Measurements from ENCODE around the gene VPS16. TPM values are rescaled to one million over a fixed set of nuclear protein-coding genes. Genes with fewer than 3 reads are reported as not detected.
A peak's percentile ranks its signal among the peaks of the same experiment; 100 is the strongest.

Gene VPS16
- polyA plus RNA-seq, 2 of the 4 experiments (the other 2 are of a cell fraction), result 33.0 to 37.5 TPM

DNA sequence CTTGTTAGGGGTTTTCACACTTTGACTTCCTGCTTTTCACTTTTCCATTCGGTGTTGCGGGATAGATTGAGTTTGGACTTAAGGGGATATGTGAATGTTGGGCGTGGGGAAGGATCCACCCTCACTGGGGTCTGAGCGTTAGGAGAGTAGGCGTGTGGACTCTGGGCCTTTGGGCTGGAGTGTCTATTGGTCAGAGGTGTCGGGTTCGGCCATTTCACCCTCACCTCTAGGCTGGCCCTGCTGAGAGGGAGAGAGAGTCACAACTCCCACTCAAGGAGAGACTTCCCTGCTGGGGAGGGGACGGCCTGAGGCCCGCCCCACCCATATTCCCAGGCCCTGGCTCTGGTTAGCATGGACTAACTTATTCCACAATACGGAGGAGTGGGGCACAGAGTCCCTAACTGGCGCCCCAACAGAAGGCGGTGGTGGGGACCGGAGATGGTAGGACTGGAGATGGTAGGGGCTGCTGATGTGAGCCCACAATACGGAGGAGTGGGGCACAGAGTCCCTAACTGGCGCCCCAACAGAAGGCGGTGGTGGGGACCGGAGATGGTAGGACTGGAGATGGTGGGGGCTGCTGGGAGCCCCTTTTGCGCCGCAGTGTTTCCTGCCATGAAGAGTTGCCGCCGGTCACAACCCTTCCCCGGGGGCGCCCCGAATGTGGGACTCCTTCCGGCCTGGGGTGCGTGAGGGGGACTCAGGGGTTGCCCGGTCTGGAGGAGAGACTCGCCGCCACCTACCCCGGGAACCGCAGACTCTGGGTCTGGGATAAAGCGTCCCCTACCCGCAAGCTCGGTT lies 31.3 kb downstream of the VPS16 start:
- ChIA-PET POLR2A (interaction anchor here (1.0 to 1.1 kb wide), 2 partner anchors 8 to 35 kb away, joined by 3 to 4 read pairs; no protein-coding TSS in a partner anchor), CTCF (interaction anchor here (0.7 to 2.4 kb wide), 12 partner anchors 16 to 208 kb away, joined by 3 to 9 read pairs (median 5); no protein-coding TSS in a partner anchor)
- 86% methylated on average over 30 of the region's 34 CpGs for WGBS (ENCODE audit: missing lambda C conversion rate)
- TF ChIP-seq HEYL (CRISPR knock-in tag; IDR thresholded peaks at IDR 0.05), result no peak
- no peak for TF ChIP-seq POLR2A (IDR thresholded peaks at IDR 0.05; ENCODE audit: low read length)
- TF ChIP-seq RNF2 (IDR thresholded peaks at IDR 0.05; ENCODE audit: borderline replicate concordance, low read depth), result no peak
- TF ChIP-seq POLR2AphosphoS2 (conservative IDR thresholded peaks at IDR 0.05; ENCODE audit: low read length), result no peak
- no peak for FAIRE-seq
- Histone ChIP-seq H3K4me2 (peak overlapping the region; percentile 94), H3K9me3 (no peaks in the 10 kb centered on the region), H3K27ac (peak overlapping the region; percentile 90 to 98; a peak in 5 of 6 replicates), H3K4me1 (peaks cover 33% of the 10 kb centered on the region), H3K4me3 (peak overlapping the region; percentile 87)
- no peak for DNase-seq (ENCODE audit: low read depth in 1 of 2, low spot score in 1 of 2)
- ATAC-seq, result peak in 1 of 2 experiments; percentile 8; a peak in 3 of 6 replicates

DNA sequence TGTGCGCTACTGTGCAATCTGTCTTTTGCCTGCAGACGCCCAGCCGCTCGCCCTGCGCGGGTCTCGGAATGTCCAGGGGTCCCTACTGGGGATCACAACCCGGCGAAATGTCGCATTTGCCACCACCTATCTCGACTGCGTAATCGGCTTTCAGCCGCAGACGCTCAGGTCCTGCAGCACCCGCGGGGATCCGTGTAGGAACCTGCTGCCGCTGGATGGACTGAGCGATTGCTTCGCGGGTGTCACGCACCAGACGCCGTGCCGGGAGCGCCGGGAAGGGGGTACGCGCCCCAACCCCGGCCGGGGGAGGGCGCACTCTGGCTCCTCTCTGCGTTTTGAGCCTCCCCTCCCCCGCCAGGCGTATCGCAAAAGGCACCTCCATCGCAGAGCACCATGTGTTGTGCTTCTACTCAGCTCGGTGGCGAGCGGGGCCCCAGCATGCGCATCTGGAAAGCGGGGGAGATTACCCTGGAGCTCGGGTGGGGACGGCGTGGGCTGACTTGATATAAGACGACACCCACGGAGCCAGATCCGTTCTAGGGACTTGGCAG lies 32.0 kb downstream of the VPS16 start:
- peak overlapping the region; percentile 87 for H3K4me3 ChIP-seq
- H3K4me2 ChIP-seq, result peak overlapping the region; percentile 94
- peaks cover 33% of the 10 kb centered on the region for H3K4me1 ChIP-seq
- CTCF ChIA-PET, result interaction anchor here (0.6 to 1.8 kb wide), 16 partner anchors 10 to 207 kb away, joined by 3 to 7 read pairs (median 4); no protein-coding TSS in a partner anchor
- TF ChIP-seq FOSB (CRISPR knock-in tag; IDR thresholded peaks at IDR 0.05) (no peak), CBX2 (IDR thresholded peaks at IDR 0.05; ENCODE audit: borderline replicate concordance, low read depth) (no peak), SMC3 (IDR thresholded peaks at IDR 0.05) (peak; percentile 46), CBX8 (IDR thresholded peaks at IDR 0.05) (no peak), RAD21 (conservative IDR thresholded peaks at IDR 0.05 in 1 of 2, IDR thresholded peaks at IDR 0.05 in 1 of 2) (peak; percentile 26 to 40; a peak in 4 of 5 replicates), RNF2 (IDR thresholded peaks at IDR 0.05; ENCODE audit: borderline replicate concordance, low read depth) (0 out of 2 replicates have a peak, but pooled peaks have one; percentile 58)
- TF ChIP-seq, protein P1, sequence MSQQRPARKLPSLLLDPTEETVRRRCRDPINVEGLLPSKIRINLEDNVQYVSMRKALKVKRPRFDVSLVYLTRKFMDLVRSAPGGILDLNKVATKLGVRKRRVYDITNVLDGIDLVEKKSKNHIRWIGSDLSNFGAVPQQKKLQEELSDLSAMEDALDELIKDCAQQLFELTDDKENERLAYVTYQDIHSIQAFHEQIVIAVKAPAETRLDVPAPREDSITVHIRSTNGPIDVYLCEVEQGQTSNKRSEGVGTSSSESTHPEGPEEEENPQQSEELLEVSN (IDR thresholded peaks at IDR 0.05; ENCODE audit: borderline replicate concordance, low read depth), result peak; percentile 69; the same call in 1 of the 2 replicates
- TF ChIP-seq, protein P2, sequence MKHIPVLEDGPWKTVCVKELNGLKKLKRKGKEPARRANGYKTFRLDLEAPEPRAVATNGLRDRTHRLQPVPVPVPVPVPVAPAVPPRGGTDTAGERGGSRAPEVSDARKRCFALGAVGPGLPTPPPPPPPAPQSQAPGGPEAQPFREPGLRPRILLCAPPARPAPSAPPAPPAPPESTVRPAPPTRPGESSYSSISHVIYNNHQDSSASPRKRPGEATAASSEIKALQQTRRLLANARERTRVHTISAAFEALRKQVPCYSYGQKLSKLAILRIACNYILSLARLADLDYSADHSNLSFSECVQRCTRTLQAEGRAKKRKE (CRISPR knock-in tag; IDR thresholded peaks at IDR 0.05; ENCODE audit: low read depth), result 0 out of 2 replicates have a peak, but pooled peaks have one; percentile 22
- TF ChIP-seq, protein P3, sequence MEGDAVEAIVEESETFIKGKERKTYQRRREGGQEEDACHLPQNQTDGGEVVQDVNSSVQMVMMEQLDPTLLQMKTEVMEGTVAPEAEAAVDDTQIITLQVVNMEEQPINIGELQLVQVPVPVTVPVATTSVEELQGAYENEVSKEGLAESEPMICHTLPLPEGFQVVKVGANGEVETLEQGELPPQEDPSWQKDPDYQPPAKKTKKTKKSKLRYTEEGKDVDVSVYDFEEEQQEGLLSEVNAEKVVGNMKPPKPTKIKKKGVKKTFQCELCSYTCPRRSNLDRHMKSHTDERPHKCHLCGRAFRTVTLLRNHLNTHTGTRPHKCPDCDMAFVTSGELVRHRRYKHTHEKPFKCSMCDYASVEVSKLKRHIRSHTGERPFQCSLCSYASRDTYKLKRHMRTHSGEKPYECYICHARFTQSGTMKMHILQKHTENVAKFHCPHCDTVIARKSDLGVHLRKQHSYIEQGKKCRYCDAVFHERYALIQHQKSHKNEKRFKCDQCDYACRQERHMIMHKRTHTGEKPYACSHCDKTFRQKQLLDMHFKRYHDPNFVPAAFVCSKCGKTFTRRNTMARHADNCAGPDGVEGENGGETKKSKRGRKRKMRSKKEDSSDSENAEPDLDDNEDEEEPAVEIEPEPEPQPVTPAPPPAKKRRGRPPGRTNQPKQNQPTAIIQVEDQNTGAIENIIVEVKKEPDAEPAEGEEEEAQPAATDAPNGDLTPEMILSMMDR (IDR thresholded peaks at IDR 0.05), result peak; percentile 64
- TF ChIP-seq, protein P4, sequence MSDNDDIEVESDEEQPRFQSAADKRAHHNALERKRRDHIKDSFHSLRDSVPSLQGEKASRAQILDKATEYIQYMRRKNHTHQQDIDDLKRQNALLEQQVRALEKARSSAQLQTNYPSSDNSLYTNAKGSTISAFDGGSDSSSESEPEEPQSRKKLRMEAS (IDR thresholded peaks at IDR 0.05), result peak; percentile 80
- WGBS (ENCODE audit: missing lambda C conversion rate), result 18% methylated on average over 18 of the region's 49 CpGs
- FAIRE-seq (no peak), DNase-seq (ENCODE audit: low read depth in 1 of 2, low spot score in 1 of 2) (peak; percentile 55 to 71), ATAC-seq (peak; percentile 69 to 72)
- H3K27ac ChIP-seq, result peak overlapping the region; percentile 90 to 98
- no peaks in the 10 kb centered on the region for H3K9me3 ChIP-seq
- POLR2A ChIA-PET, result interaction anchor here (0.8 to 1.1 kb wide), 6 partner anchors 8 to 221 kb away, joined by 3 to 8 read pairs (median 4); partner anchors contain the start of genes PCED1A and VPS16

DNA sequence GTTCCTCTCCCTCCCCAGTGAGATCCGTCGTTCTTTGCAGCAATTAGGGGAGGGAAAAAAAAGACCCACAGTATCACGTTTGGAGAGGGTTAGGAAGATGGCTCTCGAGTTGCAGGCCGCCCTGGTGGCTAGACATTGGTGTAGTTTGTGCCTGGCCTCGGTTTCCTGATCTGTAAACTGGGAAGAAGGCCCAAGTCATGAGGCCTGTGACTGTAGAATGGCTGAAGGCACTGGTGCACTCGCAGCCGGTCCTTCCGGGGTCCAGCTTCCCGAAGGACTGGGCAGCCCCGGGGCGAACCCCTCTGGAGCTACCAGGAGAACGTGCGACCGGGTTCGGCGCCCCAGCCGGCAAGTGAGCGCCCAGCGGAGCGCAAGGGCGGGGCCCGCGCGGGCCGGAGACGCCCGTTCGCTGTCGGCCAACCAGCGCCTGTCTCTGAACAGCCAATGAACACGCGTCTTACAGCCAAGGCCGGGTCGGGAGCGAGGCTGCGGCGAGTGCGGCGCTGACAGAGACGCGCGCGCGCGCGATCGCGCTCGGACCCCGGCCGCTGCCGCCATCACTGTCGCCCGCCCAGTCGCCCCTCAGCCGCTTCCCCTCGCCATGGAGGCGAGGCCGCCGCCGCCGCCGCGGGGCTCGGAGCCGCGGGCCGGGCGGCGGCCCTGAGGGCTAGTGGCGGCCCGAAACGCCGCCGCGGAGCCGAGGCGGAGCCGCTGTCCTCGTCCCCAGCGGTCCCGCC lies 32.6 kb downstream of the VPS16 start, which contains the start of gene PTPRA:
PTPRA (plus strand) TSS at position 472 of the 737 bp plus-strand sequence. CDS start 90,797 bp downstream, outside the sequence.
- Histone ChIP-seq H3K4me1 (peaks cover 33% of the 10 kb centered on the region), H3K4me3 (peak within 1 kb of the TSS; percentile 87), H3K4me2 (peak within 1 kb of the TSS; percentile 94), H3K9me3 (no peaks in the 10 kb centered on the region), H3K27ac (peak within 1 kb of the TSS; percentile 90 to 98)
- DNase-seq (ENCODE audit: low read depth in 1 of 2, low spot score in 1 of 2), result peak; percentile 93 to 95
- ATAC-seq, result peak; percentile 90 to 96
- POLR2A ChIA-PET, result interaction anchor here (0.8 to 1.1 kb wide), 6 partner anchors 9 to 221 kb away, joined by 3 to 8 read pairs (median 4); partner anchors contain the start of genes PCED1A and VPS16
- peak; percentile 39 for FAIRE-seq
- CTCF ChIA-PET, result interaction anchor here (0.6 to 1.8 kb wide), 14 partner anchors 10 to 136 kb away, joined by 3 to 7 read pairs (median 4); no protein-coding TSS in a partner anchor
- under 1% methylated on average over 59 of the region's 83 CpGs for whole genome bisulfite sequencing (ENCODE audit: missing lambda C conversion rate)
- TF ChIP-seq PHF8 (IDR thresholded peaks at IDR 0.05; ENCODE audit: borderline replicate concordance, low read depth) (peak; percentile 94; the same call in 1 of the 2 replicates), TP53 (CRISPR knock-in tag; IDR thresholded peaks at IDR 0.05) (peak; percentile 48; the same call in 1 of the 2 replicates), HEYL (CRISPR knock-in tag; IDR thresholded peaks at IDR 0.05) (no peak), RARB (CRISPR knock-in tag; IDR thresholded peaks at IDR 0.05) (0 out of 2 replicates have a peak, but pooled peaks have one; percentile 38), ZNF302 (CRISPR knock-in tag; IDR thresholded peaks at IDR 0.05) (no peak), TFCP2L1 (CRISPR knock-in tag; IDR thresholded peaks at IDR 0.05) (no peak), CBX8 (IDR thresholded peaks at IDR 0.05) (no peak), EHF (CRISPR knock-in tag; IDR thresholded peaks at IDR 0.05) (no peak), SREBF2 (IDR thresholded peaks at IDR 0.05) (no peak), KDM1A (IDR thresholded peaks at IDR 0.05; ENCODE audit: low read depth) (peak; percentile 99), SMC3 (IDR thresholded peaks at IDR 0.05) (no peak), POLR2AphosphoS2 (conservative IDR thresholded peaks at IDR 0.05; ENCODE audit: low read length) (no peak), HDAC2 (IDR thresholded peaks at IDR 0.05) (peak; percentile 98), RAD21 (conservative IDR thresholded peaks at IDR 0.05 in 1 of 2, IDR thresholded peaks at IDR 0.05 in 1 of 2) (no peak), NR3C1 (IDR thresholded peaks at IDR 0.05) (no peak), GATA3 (IDR thresholded peaks at IDR 0.05; ENCODE audit: borderline replicate concordance) (no peak)
- TF ChIP-seq, protein P5, sequence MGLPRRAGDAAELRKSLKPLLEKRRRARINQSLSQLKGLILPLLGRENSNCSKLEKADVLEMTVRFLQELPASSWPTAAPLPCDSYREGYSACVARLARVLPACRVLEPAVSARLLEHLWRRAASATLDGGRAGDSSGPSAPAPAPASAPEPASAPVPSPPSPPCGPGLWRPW (IDR thresholded peaks at IDR 0.05), result no peak

All from A549 (cell line).